Endothelial cell of umbilical vein (primary cell): ENCODE results near the gene KRT84. TPM values are rescaled to one million over a fixed set of nuclear protein-coding genes. Genes with fewer than 3 reads are reported as not detected.

Source experiments
- BruUV-seq: library from RNA; stranded (reverse); fragments of 400-500 nt; replicated peaks from 2 replicates; lab custom pipeline; 2021; lab: Mats Ljungman, UMichigan
- CTCF ChIA-PET: fragments of 300-600, 350-600 bp; sonication (Branson Sonifier 250); formaldehyde crosslinking; loops from one replicate; lab custom pipeline; 2021; ENCODE audit warnings: antibody characterized with exemption, inconsistent platforms; lab: Charles Lee
- POLR2A ChIA-PET: fragments of 300-600, 350-600 bp; sonication (Branson Sonifier 250); formaldehyde crosslinking; loops from one replicate; lab custom pipeline; 2021; ENCODE audit warnings: antibody characterized with exemption, inconsistent platforms; lab: Charles Lee
- DNase-seq: peaks from one replicate; pipeline ENCODE4 v3.0.0-alpha.2; 2011; ENCODE audit warnings: low read depth, low spot score
- FAIRE-seq: peaks from 2 replicates; lab custom pipeline; 2011; peaks lifted over from hg19 to GRCh38; lab: Jason Lieb, UNC
- H2AFZ ChIP-seq: 2 replicates; pipeline ENCODE4 v1.6.0; 2012; ENCODE audit warnings: low read depth, low read length, control low read depth, inconsistent platforms
- H3K27ac ChIP-seq: 2 replicates; pipeline ENCODE4 v1.5.1; 2011; ENCODE audit warnings: low read depth, mild to moderate bottlenecking, control low read depth, low read length, moderate library complexity; ENCODE audit not compliant: insufficient read depth
- H3K27me3 ChIP-seq, 2 experiments: 2 replicates each; pipeline versions ENCODE4 v1.6.0 to v1.6.1; 2011; ENCODE audit warnings: low read length in 2 of 2, mixed read lengths in 1 of 2; ENCODE audit not compliant: control insufficient read depth in 2 of 2, insufficient read depth in 2 of 2
- H3K36me3 ChIP-seq, 2 experiments: 2 replicates in 1 of 2; 3 replicates in 1 of 2; pipeline ENCODE4 v1.5.1; 2011; ENCODE audit warnings: low read length in 2 of 2, mild to moderate bottlenecking in 1 of 2, moderate library complexity in 1 of 2; ENCODE audit not compliant: control insufficient read depth in 2 of 2, insufficient read depth in 2 of 2; ENCODE audit errors: extremely low read depth in 1 of 2
- H3K4me1 ChIP-seq: 3 replicates; pipeline ENCODE4 v1.5.1; 2011; ENCODE audit warnings: mild to moderate bottlenecking, low read length; ENCODE audit not compliant: control insufficient read depth, insufficient read depth; ENCODE audit errors: extremely low read depth
- H3K4me2 ChIP-seq: 2 replicates; pipeline ENCODE4 v1.6.1; 2011; ENCODE audit warnings: low read length, control low read depth, mixed read lengths; ENCODE audit not compliant: insufficient read depth
- H3K4me3 ChIP-seq, 3 experiments: fragments of 200-600 bp in 1 of 3; sonication (generic), shearing (Covaris generic) in 1 of 3; replicated peaks in 1 of 3; 2 replicates each; pipeline ENCODE4 v1.5.1; 2011 to 2016; ENCODE audit warnings: control low read depth in 3 of 3, low read length in 3 of 3, mild to moderate bottlenecking in 2 of 3, inconsistent platforms in 1 of 3, low read depth in 1 of 3, moderate library complexity in 1 of 3; ENCODE audit not compliant: insufficient read depth in 1 of 3
- H3K79me2 ChIP-seq: 2 replicates; pipeline ENCODE4 v1.6.0; 2012; ENCODE audit warnings: low read length, inconsistent platforms; ENCODE audit not compliant: control insufficient read depth, insufficient read depth
- H3K9ac ChIP-seq: replicated peaks from 2 replicates; pipeline ENCODE3; 2011; ENCODE audit warnings: low read length, control low read depth; ENCODE audit not compliant: insufficient read depth; ENCODE audit errors: extremely low read depth
- H3K9me1 ChIP-seq: replicated peaks from 3 replicates; pipeline ENCODE4 v1.6.0; 2011; ENCODE audit warnings: mild to moderate bottlenecking, low read length; ENCODE audit not compliant: control insufficient read depth, insufficient read depth; ENCODE audit errors: extremely low read depth
- H3K9me3 ChIP-seq: replicated peaks from 2 replicates; pipeline ENCODE4 v1.5.1; 2012; ENCODE audit warnings: low read length, inconsistent platforms; ENCODE audit not compliant: control insufficient read depth, insufficient read depth
- H4K20me1 ChIP-seq: replicated peaks from 2 replicates; pipeline ENCODE3; 2011; ENCODE audit warnings: mild to moderate bottlenecking, low read length; ENCODE audit not compliant: control insufficient read depth, insufficient read depth; ENCODE audit errors: extremely low read depth
- EZH2 ChIP-seq: IDR thresholded peaks from 2 replicates; pipeline ENCODE4 v1.6.1; 2012; ENCODE audit warnings: borderline replicate concordance, low read depth, mild to moderate bottlenecking, moderate library complexity, low read length, inconsistent platforms; ENCODE audit not compliant: severe bottlenecking
- FOS ChIP-seq: IDR thresholded peaks from 2 replicates; pipeline ENCODE4 v1.6.1; 2011; ENCODE audit warnings: mild to moderate bottlenecking, low read length, moderate library complexity, borderline replicate concordance; ENCODE audit not compliant: insufficient read depth
- GATA2 ChIP-seq: IDR thresholded peaks from 2 replicates; pipeline ENCODE4 v1.7.0; 2011; ENCODE audit warnings: low read depth, mild to moderate bottlenecking, moderate library complexity, mixed read lengths, low read length; ENCODE audit not compliant: insufficient read length, insufficient read depth
- JUN ChIP-seq: IDR thresholded peaks from 2 replicates; pipeline ENCODE4 v1.6.1; 2011; ENCODE audit warnings: borderline replicate concordance, low read depth; ENCODE audit not compliant: insufficient read length, insufficient read depth
- MYC ChIP-seq: IDR thresholded peaks from one replicate; pipeline ENCODE4 v1.6.1; 2011; ENCODE audit warnings: mild to moderate bottlenecking, low read depth, low read length
- POLR2A ChIP-seq: IDR thresholded peaks from 2 replicates; pipeline ENCODE4 v1.6.1; 2012; ENCODE audit warnings: low read depth, mild to moderate bottlenecking, control low read depth, low read length
- POLR2AphosphoS5 ChIP-seq: IDR thresholded peaks from 2 replicates; pipeline ENCODE4 v1.6.1; 2012; ENCODE audit warnings: low read depth, mild to moderate bottlenecking, control low read depth, low read length, moderate library complexity; ENCODE audit not compliant: insufficient read depth
- dilution Hi-C: fragments of 300-500 bp; cut with MboI; formaldehyde crosslinking; loops from one replicate; pipeline ENCODE4 v1.15.0; 2019; ENCODE audit warnings: low sequenced_read_pairs; ENCODE audit not compliant: extremely low pct_ligation_motif_present
- intact Hi-C: fragments of 100-400 bp; cut with micrococcal nuclease; formaldehyde crosslinking; loops from one replicate; pipeline ENCODE4 v1.10.0; 2022
- polyA plus RNA-seq, 4 experiments: library from polyadenylated mRNA; depleted of rRNA in 3 of 4; stranded (reverse) in 3 of 4; unstranded in 1 of 4; fragments of >200 nt; gene quantifications; 2 replicates each; pipeline versions ENCODE4 v1.2.1 to v1.2.3, GENCODE V29; 2011 to 2012; ENCODE audit warnings: missing spikeins in 1 of 4
- total RNA-seq: library from RNA; stranded (reverse); gene quantifications from 2 replicates; pipeline ENCODE4 v1.2.3, GENCODE V29; 2021
- TF ChIP-seq, protein P1 (sequence below): IDR thresholded peaks from 2 replicates; pipeline ENCODE4 v1.6.1; 2011; ENCODE audit not compliant: insufficient read depth, insufficient read length
- TF ChIP-seq, protein P2 (sequence below), 2 donors: IDR thresholded peaks; 1 replicate in 1 of 2; 2 replicates in 1 of 2; pipeline ENCODE4 v1.5.1; 2011; ENCODE audit warnings: low read length in 2 of 2, mild to moderate bottlenecking in 2 of 2, moderate library complexity in 2 of 2, control low read depth in 1 of 2, inconsistent platforms in 1 of 2, low read depth in 1 of 2; ENCODE audit not compliant: insufficient read depth in 1 of 2; ENCODE audit errors: extremely low read depth in 1 of 2

The KRT84 gene
- total and polyA plus RNA-seq, 2 donors (not counting 3 experiments of a cell fraction or from before 2014, with no cell fraction given) = not detected

DNA sequence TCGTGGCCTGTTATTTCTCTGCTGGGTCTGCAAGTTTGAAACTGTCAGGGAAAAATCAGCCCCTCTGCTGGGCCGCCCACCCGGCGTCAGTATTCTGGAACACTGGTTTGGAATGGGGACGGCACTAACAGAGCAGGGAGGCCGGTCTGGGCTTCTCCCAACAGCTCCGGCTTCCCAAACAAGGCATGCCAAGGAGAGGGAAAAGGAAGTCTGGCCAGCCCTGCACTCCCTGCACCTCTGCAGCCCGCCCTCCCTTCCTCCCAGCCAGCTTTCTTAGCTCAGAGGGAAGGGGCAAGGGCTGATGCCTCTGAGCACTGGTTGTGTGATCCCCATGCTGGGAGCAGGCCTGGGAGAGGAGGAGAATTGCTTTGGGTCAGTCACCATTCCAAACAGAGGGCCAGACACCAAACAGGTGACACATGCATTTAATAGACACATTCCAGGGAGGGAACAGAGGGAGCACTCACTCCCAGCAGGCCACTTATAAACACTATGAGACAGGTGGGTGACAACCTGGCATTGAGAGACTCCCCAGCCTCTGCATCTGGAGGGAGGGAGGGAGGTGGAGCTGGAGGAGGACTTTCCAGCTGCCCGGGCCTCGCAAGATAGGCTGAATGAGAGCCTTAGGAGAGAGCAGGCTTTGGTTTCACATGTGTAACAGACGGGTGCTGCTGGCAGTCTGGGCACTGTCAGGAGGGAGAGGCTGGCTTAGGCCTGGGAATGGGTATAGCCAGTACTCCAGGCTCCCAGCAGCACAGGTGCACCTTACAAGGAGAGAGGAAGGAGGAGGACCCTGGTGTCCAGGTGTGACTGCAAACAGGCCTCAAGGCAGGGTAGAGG is 38.4 kb upstream of the KRT84 start:
- no peak overlapping the region for H3K27ac ChIP-seq
- H3K79me2 ChIP-seq = no peaks in the 10 kb centered on the region
- DNase-seq = no peak
- dilution Hi-C loops = no loop called here
- H3K36me3 ChIP-seq = no peaks in the 10 kb centered on the region
- no peak overlapping the region for H3K9ac ChIP-seq
- H4K20me1 ChIP-seq = no peaks in the 10 kb centered on the region
- no peak for TF ChIP-seq MYC
- TF ChIP-seq, protein P1, sequence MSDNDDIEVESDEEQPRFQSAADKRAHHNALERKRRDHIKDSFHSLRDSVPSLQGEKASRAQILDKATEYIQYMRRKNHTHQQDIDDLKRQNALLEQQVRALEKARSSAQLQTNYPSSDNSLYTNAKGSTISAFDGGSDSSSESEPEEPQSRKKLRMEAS = no peak
- no peaks in the 10 kb centered on the region for H3K9me3 ChIP-seq
- H3K4me2 ChIP-seq = no peak overlapping the region
- no peak overlapping the region for H3K4me3 ChIP-seq
- no peak for FAIRE-seq
- ChIA-PET POLR2A (no interaction called here), CTCF (no interaction called here)
- no peaks in the 10 kb centered on the region for H3K4me1 ChIP-seq
- H3K9me1 ChIP-seq = no peaks in the 10 kb centered on the region
- intact Hi-C loops = no loop called here
- H2AFZ ChIP-seq = no peak overlapping the region
- BruUV-seq = no TSS peak
- peaks cover 6 to 16% of the 10 kb centered on the region in 2 experiments for H3K27me3 ChIP-seq

DNA sequence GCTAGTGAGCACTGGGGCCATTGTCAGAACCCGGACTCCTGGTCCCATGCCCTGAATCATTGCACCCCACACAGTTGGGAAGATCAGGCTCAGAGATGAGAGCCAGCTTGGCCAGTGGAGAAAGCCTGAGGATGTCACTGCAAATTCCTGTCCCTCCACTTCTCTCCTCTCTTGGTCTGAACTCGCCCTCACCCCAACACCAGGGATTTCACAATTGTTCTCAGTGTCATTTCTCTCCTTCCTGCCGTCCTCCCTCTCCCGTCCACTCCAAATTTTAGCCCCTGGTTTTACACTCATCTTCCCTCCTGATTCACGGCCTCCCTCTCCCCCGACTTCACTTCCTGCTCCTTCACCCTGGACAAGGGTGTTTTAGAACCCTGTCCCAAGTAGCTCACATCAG is 37.6 kb upstream of the KRT84 start:
- H4K20me1 ChIP-seq = no peaks in the 10 kb centered on the region
- H3K9ac ChIP-seq = no peak overlapping the region
- no TSS peak for BruUV-seq
- H3K27me3 ChIP-seq = peaks cover 6 to 16% of the 10 kb centered on the region in 2 experiments
- no peak overlapping the region for H3K4me2 ChIP-seq
- H3K9me3 ChIP-seq = no peaks in the 10 kb centered on the region
- H3K79me2 ChIP-seq = no peaks in the 10 kb centered on the region
- H3K4me1 ChIP-seq = no peaks in the 10 kb centered on the region
- DNase-seq (no peak), FAIRE-seq (no peak)
- TF ChIP-seq GATA2 = no peak
- no peak for TF ChIP-seq MYC
- no peak for TF ChIP-seq FOS
- TF ChIP-seq, protein P1 = no peak
- TF ChIP-seq JUN = no peak
- TF ChIP-seq POLR2A = no peak
- no peak for TF ChIP-seq EZH2
- no peak for TF ChIP-seq POLR2AphosphoS5
- TF ChIP-seq, protein P2, sequence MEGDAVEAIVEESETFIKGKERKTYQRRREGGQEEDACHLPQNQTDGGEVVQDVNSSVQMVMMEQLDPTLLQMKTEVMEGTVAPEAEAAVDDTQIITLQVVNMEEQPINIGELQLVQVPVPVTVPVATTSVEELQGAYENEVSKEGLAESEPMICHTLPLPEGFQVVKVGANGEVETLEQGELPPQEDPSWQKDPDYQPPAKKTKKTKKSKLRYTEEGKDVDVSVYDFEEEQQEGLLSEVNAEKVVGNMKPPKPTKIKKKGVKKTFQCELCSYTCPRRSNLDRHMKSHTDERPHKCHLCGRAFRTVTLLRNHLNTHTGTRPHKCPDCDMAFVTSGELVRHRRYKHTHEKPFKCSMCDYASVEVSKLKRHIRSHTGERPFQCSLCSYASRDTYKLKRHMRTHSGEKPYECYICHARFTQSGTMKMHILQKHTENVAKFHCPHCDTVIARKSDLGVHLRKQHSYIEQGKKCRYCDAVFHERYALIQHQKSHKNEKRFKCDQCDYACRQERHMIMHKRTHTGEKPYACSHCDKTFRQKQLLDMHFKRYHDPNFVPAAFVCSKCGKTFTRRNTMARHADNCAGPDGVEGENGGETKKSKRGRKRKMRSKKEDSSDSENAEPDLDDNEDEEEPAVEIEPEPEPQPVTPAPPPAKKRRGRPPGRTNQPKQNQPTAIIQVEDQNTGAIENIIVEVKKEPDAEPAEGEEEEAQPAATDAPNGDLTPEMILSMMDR (IDR thresholded peaks at IDR 0.05; ENCODE audit: extremely low read depth in 1 of 2, insufficient read depth in 1 of 2, low read depth in 1 of 2, low read length in 2 of 2) = no peak
- no peak overlapping the region for H3K4me3 ChIP-seq
- H3K27ac ChIP-seq = no peak overlapping the region
- H2AFZ ChIP-seq = no peak overlapping the region
- CTCF ChIA-PET = no interaction called here
- intact Hi-C loops (no loop called here), dilution Hi-C loops (no loop called here)
- no peaks in the 10 kb centered on the region for H3K36me3 ChIP-seq
- no peaks in the 10 kb centered on the region for H3K9me1 ChIP-seq
- POLR2A ChIA-PET = no interaction called here
